ENCODE data around the gene EHMT2. TPM values are rescaled to one million over a fixed set of nuclear protein-coding genes. Genes with fewer than 3 reads are reported as not detected.

Gene EHMT2
- total and polyA plus RNA-seq, 2 of the 13 experiments (the other 11 are each of a cell fraction or from before 2014, with no cell fraction given), result 55.2 to 69.2 TPM

DNA sequence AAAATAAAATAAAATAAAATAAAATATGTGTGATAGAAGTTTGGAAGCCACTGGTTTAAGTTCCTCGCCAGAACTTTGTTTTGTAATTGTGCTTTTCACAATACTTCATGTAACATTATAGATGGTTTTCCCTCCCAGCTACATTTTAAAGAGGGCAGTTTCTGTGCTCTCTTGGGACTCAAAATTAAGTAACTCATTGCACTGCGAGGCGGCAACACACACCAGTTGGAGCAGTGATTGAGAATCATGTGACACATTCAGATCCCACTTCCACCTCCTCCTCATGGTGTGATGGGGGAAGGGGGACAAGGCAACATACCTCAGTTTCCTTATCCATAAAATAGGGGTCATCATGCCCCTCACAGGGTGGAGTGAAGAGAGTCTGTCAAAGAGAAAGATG lies 37.5 kb upstream of the EHMT2 start (continued):
- TF ChIP-seq ZNF782 (CRISPR knock-in tag; IDR thresholded peaks at IDR 0.05; ENCODE audit: borderline replicate concordance) (no peak), ZNF431 (CRISPR knock-in tag; IDR thresholded peaks at IDR 0.05; ENCODE audit: borderline replicate concordance, low read depth) (no peak), ZBTB7B (CRISPR knock-in tag; IDR thresholded peaks at IDR 0.05) (no peak), TMF1 (CRISPR knock-in tag; IDR thresholded peaks at IDR 0.05; ENCODE audit: low read depth) (no peak)

DNA sequence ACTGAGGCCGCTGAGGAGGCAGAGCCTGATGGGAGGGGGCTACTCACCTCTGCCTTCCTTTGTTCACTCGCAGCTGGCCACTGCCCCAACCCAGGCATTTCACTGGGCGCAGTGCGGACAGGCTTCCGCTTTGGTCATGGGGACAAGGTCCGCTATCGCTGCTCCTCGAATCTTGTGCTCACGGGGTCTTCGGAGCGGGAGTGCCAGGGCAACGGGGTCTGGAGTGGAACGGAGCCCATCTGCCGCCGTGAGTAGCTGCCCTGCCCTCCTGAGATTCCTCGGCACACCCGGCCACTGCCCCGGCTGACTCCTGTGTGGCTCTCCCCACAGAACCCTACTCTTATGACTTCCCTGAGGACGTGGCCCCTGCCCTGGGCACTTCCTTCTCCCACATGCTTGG lies 36.0 kb upstream of the EHMT2 start:
- Histone ChIP-seq H4K20me1 (ENCODE audit: insufficient read depth, low read length) (no peaks in the 10 kb centered on the region), H3K4me2 (ENCODE audit: low read depth, low read length) (no peak overlapping the region), H3K9me3 (ENCODE audit: low read length) (no peaks in the 10 kb centered on the region), H3K9ac (ENCODE audit: insufficient read depth, low read depth, low read length) (no peak overlapping the region), H3K79me2 (ENCODE audit: insufficient read depth, low read length) (peaks cover 18% of the 10 kb centered on the region), H3K4me1 (ENCODE audit: insufficient read depth, low read length) (peaks cover 25% of the 10 kb centered on the region), H2AFZ (ENCODE audit: low read length) (no peak overlapping the region), H3K27me3 (ENCODE audit: control insufficient read depth in 1 of 2, insufficient read depth in 2 of 2, low read length in 2 of 2) (no peaks in the 10 kb centered on the region), H3K36me3 (replicated peaks in 1 of 2; ENCODE audit: control insufficient read depth in 1 of 2, insufficient read depth in 2 of 2, low read length in 2 of 2) (peaks cover 8 to 14% of the 10 kb centered on the region in 2 experiments), H3K4me3 (replicated peaks in 1 of 3; ENCODE audit: insufficient read depth in 1 of 3, low read depth in 2 of 3, low read length in 3 of 3) (no peak overlapping the region), H3K27ac (ENCODE audit: extremely low read length, insufficient read depth, low read length) (peak overlapping the region; percentile 31)
- CTCF ChIA-PET (ENCODE audit: low intra/inter-chr PET ratio, low total read pairs), result no interaction called here
- POLR2A ChIA-PET, result interaction anchor here (1.1 to 1.6 kb wide), 2 partner anchors 12 to 19 kb away, joined by 4 to 5 read pairs; partner anchors contain the start of gene CFB
- ATAC-seq (no peak; the same call in 2 of the 3 replicates), FAIRE-seq (no peak), DNase-seq (ENCODE audit: low spot score) (no peak)
- no TSS peak for BruUV-seq (replicated peaks)
- no peak for TF ChIP-seq ZNF773 (CRISPR knock-in tag; IDR thresholded peaks at IDR 0.05; ENCODE audit: borderline replicate concordance)
- no peak for TF ChIP-seq DNMT1 (CRISPR knock-in tag; IDR thresholded peaks at IDR 0.05)
- no peak for TF ChIP-seq ZNF883 (CRISPR knock-in tag; IDR thresholded peaks at IDR 0.05; ENCODE audit: not compliant biosample characterization)
- no peak for TF ChIP-seq ZNF354B (CRISPR knock-in tag; IDR thresholded peaks at IDR 0.05)
- TF ChIP-seq ZNF775 (CRISPR knock-in tag; IDR thresholded peaks at IDR 0.05; ENCODE audit: borderline replicate concordance), result no peak
- TF ChIP-seq SNRNP70 (IDR thresholded peaks at IDR 0.05; ENCODE audit: low read depth, low read length), result no peak
- TF ChIP-seq RBFOX2 (IDR thresholded peaks at IDR 0.05; ENCODE audit: low read depth, low read length), result peak; percentile 46; the same call in 1 of the 2 replicates
- TF ChIP-seq ZNF329 (CRISPR knock-in tag; IDR thresholded peaks at IDR 0.05; ENCODE audit: low read depth), result no peak
- TF ChIP-seq ZMYM2 (CRISPR knock-in tag; IDR thresholded peaks at IDR 0.05), result no peak
- 0 out of 2 replicates have a peak, but pooled peaks have one; percentile 25 for TF ChIP-seq POLR2G (IDR thresholded peaks at IDR 0.05; ENCODE audit: low read depth, low read length)
- TF ChIP-seq ZNF792 (CRISPR knock-in tag; IDR thresholded peaks at IDR 0.05), result no peak
- no peak for TF ChIP-seq TRIM24 (CRISPR knock-in tag; IDR thresholded peaks at IDR 0.05)
- peak; percentile 85 for TF ChIP-seq AGO2 (optimal IDR thresholded peaks at IDR 0.05; ENCODE audit: low read depth, low read length)
- TF ChIP-seq, protein P1, sequence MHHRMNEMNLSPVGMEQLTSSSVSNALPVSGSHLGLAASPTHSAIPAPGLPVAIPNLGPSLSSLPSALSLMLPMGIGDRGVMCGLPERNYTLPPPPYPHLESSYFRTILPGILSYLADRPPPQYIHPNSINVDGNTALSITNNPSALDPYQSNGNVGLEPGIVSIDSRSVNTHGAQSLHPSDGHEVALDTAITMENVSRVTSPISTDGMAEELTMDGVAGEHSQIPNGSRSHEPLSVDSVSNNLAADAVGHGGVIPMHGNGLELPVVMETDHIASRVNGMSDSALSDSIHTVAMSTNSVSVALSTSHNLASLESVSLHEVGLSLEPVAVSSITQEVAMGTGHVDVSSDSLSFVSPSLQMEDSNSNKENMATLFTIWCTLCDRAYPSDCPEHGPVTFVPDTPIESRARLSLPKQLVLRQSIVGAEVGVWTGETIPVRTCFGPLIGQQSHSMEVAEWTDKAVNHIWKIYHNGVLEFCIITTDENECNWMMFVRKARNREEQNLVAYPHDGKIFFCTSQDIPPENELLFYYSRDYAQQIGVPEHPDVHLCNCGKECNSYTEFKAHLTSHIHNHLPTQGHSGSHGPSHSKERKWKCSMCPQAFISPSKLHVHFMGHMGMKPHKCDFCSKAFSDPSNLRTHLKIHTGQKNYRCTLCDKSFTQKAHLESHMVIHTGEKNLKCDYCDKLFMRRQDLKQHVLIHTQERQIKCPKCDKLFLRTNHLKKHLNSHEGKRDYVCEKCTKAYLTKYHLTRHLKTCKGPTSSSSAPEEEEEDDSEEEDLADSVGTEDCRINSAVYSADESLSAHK (CRISPR knock-in tag; IDR thresholded peaks at IDR 0.05; ENCODE audit: borderline replicate concordance), result no peak
- in situ Hi-C loops (cut with HindIII; ENCODE audit: extremely low pct_ligation_motif_present, low pct_unique_long_range_greater_than_20kb), result no loop called here
- 98% methylated on average over 19 of the region's 19 CpGs for WGBS (ENCODE audit: low lambda C conversion rate)
- intact Hi-C loops (cut with micrococcal nuclease; ENCODE audit: unreplicated experiment), result no loop called here

All from HepG2 (cell line).